ENCODE data around the gene SORL1.

Gene SORL1

DNA sequence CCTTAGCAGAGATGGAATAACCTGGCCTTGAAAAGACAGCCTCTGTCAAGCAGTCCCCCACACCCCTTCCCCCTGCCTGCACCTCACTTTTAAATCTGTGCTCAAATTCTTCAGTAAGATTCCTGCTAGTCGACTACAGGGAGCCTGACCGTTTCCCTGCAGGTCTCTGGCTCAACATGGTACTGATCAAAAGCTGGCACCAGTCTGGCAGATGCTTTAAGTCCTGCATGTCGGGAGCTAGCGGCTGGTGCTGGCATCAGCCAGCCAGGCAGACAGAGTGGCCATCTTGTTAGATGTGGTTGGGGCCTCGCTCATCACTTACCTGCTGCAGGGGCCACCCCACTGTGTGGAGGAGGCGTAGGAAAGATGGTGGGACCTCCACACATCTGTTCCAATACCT is 205.0 kb downstream of the SORL1 start:
- DNase-seq (ENCODE audit: low spot score), result no peak

DNA sequence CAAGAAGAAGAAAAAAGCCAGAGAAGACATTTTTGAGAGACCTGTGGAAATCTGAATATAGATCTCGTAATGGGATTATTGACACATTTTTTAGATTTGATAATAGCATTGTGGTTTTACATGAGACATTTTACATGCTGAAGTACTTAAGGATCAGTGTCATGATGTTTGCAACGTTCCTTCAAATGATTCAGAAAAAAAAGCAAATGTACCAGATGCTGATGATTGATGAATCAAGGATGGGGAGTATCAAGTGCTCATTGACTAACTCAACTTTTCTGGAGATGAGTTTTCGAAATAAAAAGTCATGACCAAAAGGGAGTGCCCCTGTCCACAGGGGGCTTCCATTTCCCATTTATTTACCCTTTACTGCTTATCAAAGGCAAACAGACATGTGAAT is 207.7 kb downstream of the SORL1 start:
- DNase-seq (ENCODE audit: low spot score), result no peak

DNA sequence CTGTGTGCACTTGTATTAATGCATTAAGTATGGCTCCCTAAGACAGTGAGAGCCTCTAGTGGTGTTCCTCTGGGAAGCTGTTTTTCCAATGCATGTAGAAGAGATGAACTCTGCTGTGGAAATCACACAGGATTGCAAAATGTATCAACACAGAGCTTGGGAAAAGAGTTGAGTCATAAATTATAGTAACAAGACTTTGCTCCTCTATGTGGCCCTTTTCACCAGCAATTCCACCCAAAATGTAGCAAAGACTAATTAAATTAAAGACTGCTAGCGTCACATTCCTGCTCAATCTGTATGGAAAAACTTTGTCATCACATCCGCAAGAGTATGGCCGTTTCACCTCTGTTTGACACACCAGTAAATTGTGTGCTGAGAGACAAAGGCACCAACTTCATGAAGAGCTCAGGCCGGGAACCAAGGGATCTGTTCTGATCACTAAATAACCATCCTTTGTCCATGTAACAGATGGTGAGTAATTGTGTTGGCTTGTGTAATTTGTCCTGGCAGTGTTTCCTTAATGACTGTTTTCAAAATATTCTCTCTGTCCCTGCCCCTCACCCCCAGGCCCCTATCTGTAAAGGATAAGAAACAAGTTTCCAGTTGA is 209.9 kb downstream of the SORL1 start:
- DNase-seq (ENCODE audit: low spot score), result peak; percentile 64

DNA sequence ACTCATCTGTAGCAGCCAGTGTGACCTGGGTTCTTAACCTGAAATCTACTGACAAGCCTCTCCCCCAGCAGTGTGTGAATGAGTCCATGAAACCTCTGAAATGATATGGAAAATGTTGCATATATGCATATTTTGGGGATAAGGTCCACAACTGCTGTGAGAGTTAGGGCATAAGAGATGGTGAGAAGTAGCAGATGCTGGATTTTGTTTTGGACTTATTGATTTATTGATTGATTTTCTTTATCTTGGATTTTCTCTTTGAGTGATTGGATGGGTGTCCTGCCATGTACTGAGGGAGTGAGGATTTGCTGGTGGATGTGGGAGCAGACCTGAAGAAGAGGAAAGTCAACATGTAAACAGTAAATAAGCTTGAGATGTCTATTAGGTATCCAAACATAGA is 212.0 kb downstream of the SORL1 start:
- no peak for DNase-seq (ENCODE audit: low spot score)

DNA sequence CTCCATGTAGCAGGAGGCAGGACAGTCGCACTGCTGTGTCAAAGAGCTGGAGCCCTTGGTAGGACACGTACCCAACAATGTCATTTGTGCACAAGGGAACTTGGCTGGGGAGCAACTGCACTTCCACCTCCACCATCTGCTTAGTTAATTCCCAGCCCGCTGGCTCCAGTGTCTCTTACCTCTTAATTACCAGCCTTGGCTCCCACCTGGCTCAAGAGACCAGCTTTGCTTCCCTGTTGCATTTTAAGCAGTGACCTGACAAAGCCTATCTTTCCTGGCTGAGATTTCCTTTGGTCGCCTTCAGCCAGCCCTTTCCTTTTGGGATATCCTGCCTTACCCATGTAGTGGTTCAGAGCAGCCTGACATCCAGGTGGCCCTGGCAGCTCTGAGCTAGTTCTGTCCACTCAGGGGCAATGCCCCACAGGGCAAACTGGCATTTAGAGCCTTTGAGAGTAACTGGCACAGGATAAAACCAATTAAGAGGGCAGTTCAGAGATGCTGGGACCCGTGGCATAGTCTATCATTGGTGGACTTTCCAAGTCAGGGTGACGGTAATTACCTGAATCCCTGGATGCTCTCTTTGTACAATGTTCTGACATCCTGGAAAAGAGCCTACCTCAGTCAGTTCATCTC is 213.2 kb downstream of the SORL1 start:
- DNase-seq (ENCODE audit: low spot score), result peak; percentile 98

DNA sequence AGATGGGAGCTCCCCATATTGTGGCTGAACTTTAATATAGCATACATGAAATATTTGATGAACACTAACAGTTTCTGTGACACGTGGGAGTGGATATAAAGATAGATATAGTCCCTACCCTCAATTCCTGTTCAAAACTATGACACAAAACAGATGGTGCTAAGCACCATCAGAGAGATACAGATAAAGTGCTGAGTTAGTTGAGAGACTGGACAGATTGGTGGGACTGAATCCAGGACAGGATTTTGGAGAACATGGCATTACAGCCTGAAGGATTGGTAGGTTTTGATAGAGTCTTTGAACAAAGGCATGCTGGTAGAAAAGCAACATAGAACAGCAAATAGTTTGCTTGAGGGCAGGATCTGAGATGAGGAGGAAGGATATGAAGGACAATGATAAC is 215.7 kb downstream of the SORL1 start:
- peak; percentile 10 for DNase-seq (ENCODE audit: low spot score)

DNA sequence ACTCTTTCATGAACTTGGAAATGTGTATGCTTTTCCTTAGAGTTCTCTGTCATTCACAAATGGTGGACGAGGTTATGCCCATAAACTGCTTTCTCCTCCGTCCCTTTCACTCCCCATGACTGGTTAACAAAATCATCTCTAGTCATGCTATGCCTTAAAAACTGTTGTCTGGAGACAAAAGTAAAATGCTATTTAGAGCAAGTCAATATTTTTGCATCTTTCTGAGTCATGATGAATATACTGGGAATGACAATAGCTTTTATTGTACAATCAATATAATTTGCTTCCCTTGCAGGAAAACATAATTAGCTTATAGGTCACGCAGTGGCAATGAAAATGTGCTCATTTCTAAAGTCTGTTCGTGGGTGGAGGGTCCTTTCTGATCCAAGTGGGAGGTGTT is 217.3 kb downstream of the SORL1 start:
- no peak for DNase-seq (ENCODE audit: low spot score)

DNA sequence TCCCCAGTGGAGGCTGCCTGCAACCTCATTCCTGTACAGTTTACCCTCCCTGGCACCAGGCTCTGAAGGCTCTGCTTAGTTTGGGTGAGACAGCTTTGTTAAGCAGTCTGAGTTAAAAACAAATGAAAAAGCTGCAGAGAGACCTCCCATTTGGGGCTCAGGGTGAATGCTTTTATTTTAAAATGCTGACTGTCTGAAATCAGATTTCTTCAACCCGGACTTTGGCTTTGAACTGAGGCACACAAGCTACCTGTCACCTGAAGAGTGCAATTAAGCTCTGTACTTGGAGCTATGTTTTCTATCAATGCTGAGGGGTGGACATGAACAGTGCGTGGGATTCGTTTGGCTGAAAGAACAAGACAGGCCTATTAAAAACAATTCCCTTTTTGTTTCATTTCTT is 218.2 kb downstream of the SORL1 start:
- no peak for DNase-seq (ENCODE audit: low spot score)

DNA sequence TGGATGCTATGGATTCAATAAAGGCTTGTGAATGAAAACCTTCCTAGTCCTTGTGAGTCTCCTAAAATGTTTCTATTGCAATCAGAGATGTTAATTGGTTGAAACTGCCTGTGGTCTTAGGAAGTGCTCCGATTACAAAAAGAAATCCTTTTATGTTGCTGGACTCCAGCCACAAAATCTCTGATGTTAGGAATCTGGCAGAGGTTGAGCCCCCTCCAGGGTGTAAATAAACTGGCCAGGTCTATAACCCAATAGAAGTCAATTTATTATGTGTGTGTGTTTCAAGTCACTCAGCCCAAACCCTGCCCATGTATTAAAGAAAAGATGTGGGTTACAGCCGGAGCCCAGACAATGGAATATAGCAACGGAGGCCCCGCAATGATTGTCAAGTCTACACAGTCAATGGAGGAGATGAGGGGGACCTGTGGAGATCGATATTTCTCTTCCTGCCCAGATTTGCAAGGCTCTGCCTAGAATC is 218.7 kb downstream of the SORL1 start:
- DNase-seq (ENCODE audit: low spot score), result no peak

DNA sequence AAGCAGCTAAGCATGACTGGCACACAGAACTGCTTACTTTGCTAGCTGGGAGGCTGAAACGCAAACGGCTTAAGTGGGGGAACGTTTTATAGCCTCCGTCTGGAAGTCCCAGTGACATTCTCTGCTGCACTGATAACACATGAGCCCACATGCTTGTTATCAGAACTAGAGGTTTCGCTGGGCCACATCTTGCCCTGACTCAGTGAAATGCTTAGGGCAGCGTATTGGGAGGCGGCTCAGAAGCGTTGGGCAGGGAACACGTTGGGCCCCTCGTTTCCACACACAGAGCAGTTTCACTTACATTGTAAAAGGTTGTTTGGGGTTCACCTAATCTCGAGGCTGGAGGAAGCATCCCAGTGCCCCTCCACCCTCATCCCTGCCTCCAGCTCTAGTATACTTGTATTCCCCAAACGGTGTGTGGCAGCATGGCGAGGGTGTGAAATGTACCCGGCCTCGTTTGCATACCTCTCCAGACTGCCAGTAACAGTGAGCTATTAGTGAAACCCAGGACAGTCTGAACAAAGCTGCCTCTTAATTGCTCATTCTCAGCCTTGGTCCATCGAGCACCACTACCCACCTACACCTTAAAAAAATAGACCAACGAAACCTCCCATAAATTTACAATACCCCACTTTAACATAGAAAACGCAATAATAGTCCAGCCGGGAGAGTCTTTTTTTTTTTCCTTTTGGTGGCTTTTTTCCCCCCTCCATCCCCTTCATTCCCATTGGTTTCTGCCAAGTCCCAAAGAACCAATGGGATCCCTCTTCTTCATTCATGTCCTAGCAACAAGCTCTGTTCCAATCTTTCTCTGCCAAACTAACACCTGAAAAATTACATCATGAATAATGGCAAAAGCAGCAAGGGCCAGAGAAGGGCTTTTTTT is 219.4 kb downstream of the SORL1 start:
- DNase-seq (ENCODE audit: low spot score), result no peak

DNA sequence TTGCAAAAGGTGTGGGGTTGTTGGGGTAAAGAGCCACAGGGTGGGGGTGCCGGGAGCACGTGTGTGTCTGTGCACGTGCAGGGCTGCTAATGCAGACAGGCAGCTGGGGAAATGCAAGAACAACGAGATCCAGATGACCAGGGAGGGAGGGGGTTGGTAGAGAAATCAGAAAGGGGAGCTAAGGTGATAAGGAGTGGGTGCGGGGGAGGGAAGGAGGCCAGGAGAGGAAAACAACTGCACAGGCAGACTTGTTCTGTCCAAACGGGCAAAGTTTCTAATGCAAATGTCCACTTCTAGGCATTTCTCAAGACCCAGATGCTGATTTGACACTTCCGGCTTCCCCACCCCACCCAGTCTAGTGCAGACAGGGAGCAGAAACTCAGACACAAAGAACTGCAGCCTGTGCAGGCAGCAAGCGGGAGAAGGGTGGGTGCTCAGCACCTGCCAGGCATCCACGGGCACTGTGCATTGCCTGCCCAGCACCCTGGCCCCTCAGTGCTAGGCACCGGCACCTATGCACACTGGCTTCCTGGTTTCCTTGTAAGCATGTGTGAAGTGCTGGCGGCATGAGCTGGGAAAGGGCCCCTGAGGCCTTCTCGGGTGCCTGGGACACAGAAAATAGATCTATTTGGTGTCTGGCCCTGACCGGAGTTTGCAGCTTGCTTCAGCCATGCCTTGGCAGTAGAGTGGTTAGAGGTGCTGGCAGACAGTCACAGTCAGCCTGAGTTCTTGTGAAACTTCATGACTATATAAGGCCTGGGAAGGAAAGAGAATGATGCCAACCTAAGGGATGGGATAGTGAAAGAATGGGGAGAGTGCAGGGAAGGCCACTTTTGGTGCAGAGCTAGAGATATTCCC is 220.7 kb downstream of the SORL1 start:
- no peak for DNase-seq (ENCODE audit: low spot score)

DNA sequence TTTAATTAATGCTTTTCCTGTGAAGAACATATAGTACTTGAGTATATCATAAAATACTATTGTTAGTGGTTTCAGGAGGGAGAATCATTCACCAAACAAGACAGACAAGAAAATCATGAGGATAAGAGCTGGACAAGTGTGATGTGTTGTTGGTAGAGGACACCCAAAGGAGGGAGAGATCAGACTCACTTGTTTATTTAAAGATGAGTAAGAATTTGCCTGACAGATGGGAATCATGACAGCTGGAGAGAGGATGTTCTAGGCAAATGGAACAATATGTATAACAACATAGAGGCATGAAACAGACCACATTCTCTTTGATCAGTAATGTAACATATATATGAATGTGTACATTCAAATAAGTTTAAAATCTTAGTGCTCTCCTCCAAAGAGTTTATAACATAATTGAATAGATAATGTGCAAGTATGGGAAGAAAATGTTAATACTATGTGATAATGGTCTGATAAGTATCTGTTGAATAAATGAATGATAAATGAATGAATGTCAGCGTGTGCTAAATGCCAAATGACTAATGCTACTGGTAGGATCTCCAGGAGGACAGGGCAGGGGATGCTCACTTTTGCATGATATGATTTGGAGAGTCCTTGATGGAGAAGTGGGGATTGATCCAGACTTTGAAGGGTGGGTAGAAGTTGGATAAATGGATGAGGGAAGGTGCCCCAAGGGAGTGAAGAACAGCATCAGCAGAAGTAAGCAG is 229.6 kb downstream of the SORL1 start:
- DNase-seq (ENCODE audit: low spot score), result no peak

All from cerebellar cortex (tissue), 1 donor.